Bronchial epithelial cell (primary cell): ENCODE results near the gene SPANXC. TPM values are rescaled to one million over a fixed set of nuclear protein-coding genes. Genes with fewer than 3 reads are reported as not detected.

Experiments used
- DNase-seq: peaks from one replicate; pipeline ENCODE4 v3.0.0-alpha.2; 2010; ENCODE audit warnings: low read depth
- FAIRE-seq: peaks from 2 replicates; lab custom pipeline; 2011; peaks lifted over from hg19 to GRCh38; lab: Jason Lieb, UNC
- H3K27me3 ChIP-seq: 2 replicates; pipeline ENCODE4 v1.5.1; 2011; ENCODE audit warnings: low read length; ENCODE audit not compliant: control insufficient read depth, insufficient read depth
- H3K36me3 ChIP-seq: 2 replicates; pipeline ENCODE4 v1.5.1; 2011; ENCODE audit warnings: low read length; ENCODE audit not compliant: control insufficient read depth, insufficient read depth
- H3K4me3 ChIP-seq: 2 replicates; pipeline ENCODE4 v1.5.1; 2011; ENCODE audit warnings: mild to moderate bottlenecking, low read depth, low read length, control low read depth
- CTCF ChIP-seq: IDR thresholded peaks from 2 replicates; pipeline ENCODE4 v1.5.1; 2011; ENCODE audit warnings: mild to moderate bottlenecking, moderate library complexity, low read length, control low read depth, inconsistent platforms; ENCODE audit not compliant: insufficient read depth, severe bottlenecking
- total RNA-seq: library from RNA; depleted of rRNA; stranded (reverse); fragments of >200 nt; gene quantifications from 2 replicates; pipeline ENCODE4 v1.2.1, GENCODE V29; 2014

The SPANXC gene
- total RNA-seq, 1 donor from 2014 or later = not detected

- TF ChIP-seq CTCF = no peak
- Histone ChIP-seq H3K4me3 (no peak overlapping the region), H3K36me3 (no peaks in the 10 kb centered on the region), H3K27me3 (no peaks in the 10 kb centered on the region)
- DNase-seq (no peak), FAIRE-seq (no peak)
Observed at GRCh38 chrX:141214196-141214595, 28.1 kb downstream of the SPANXC start.

DNA sequence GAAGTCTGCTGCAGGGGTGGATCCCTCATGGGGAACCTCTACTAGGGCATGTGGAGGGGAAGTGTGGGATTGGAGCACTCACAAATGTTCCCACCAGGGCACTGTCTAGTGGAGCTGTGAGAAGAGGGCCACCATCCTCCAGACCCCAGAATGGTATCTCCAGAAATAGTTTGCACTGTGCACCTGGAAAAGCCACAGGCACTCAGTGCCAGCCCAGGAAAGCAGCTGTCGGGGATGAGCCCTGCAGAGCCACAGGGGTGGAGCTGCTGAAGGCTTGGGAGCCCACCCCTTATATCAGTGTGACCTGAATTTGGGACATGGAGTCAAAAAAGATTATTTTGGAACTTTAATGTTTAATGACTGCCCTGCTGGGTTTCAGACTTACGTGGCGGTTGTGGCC, 40.4 kb downstream of the SPANXC start:
- Histone ChIP-seq H3K27me3 (no peaks in the 10 kb centered on the region), H3K4me3 (no peak overlapping the region), H3K36me3 (no peaks in the 10 kb centered on the region)
- DNase-seq = no peak
- TF ChIP-seq CTCF = no peak
- no peak for FAIRE-seq

Other genes starting within 250 kb of the SPANXC start
- not detected in 2 replicates for gene SPANXB1, start 239.9 kb downstream of the SPANXC start, total RNA-seq
- 1.3 and 1.9 TPM in 2 replicates for gene LDOC1, start 65.4 kb downstream of the SPANXC start, total RNA-seq